AG04449 (cell line): Measurements from ENCODE around the gene PLXNA4.

Experiments
- CTCF ChIA-PET: fragments of 350-600 bp; formaldehyde crosslinking; extraction: SDS; loops from one replicate; lab custom pipeline; 2021; ENCODE audit warnings: antibody characterized with exemption; lab: Yijun Ruan, JAX
- POLR2A ChIA-PET: fragments of 400-600, 350-600 bp; formaldehyde crosslinking; extraction: SDS; loops from one replicate; lab custom pipeline; 2020; ENCODE audit warnings: antibody characterized with exemption, inconsistent platforms; lab: Yijun Ruan, JAX
- DNase-seq: peaks from one replicate; pipeline ENCODE4 v3.0.0-alpha.2; 2010; ENCODE audit warnings: low read depth, low spot score
- H3K4me3 ChIP-seq: 2 replicates; pipeline ENCODE4 v1.5.1; 2011; ENCODE audit warnings: low read depth, mild to moderate bottlenecking, control low read depth, low read length
- CTCF ChIP-seq: IDR thresholded peaks from one replicate; pipeline ENCODE4 v1.5.1; 2011; ENCODE audit warnings: mild to moderate bottlenecking, moderate library complexity, low read length, control low read depth, inconsistent platforms; ENCODE audit not compliant: insufficient read depth; ENCODE audit errors: missing control alignments

PLXNA4 gene

GRCh38 chr7:132203021-132203420, 373.2 kb downstream of the PLXNA4 start:
- TF ChIP-seq CTCF = no peak
- ChIA-PET CTCF (interaction anchor here (0.7 to 1.9 kb wide), 2 partner anchors 10 to 258 kb away, joined by 3 to 4 read pairs; no protein-coding TSS in a partner anchor), POLR2A (no interaction called here)
- DNase-seq = no peak
- no peak overlapping the region for H3K4me3 ChIP-seq

GRCh38 chr7:132202541-132202940, 373.7 kb downstream of the PLXNA4 start:
- DNase-seq = no peak
- POLR2A ChIA-PET = no interaction called here
- no peak for TF ChIP-seq CTCF
- CTCF ChIA-PET = interaction anchor here (1.9 kb wide), 1 partner anchor 257 kb away, joined by 4 read pairs; no protein-coding TSS in a partner anchor
- H3K4me3 ChIP-seq = no peak overlapping the region

GRCh38 chr7:132200141-132200540, 376.1 kb downstream of the PLXNA4 start:
- ChIA-PET CTCF (no interaction called here), POLR2A (no interaction called here)
- H3K4me3 ChIP-seq = no peak overlapping the region
- TF ChIP-seq CTCF = no peak
- DNase-seq = no peak

- POLR2A ChIA-PET = no interaction called here
- DNase-seq = no peak
- no peak overlapping the region for H3K4me3 ChIP-seq
- CTCF ChIA-PET = no interaction called here
- no peak for TF ChIP-seq CTCF
Measured at GRCh38 chr7:132199626-132200025, 376.6 kb downstream of the PLXNA4 start.

GRCh38 chr7:132197772-132198171, 378.5 kb downstream of the PLXNA4 start:
- ChIA-PET CTCF (no interaction called here), POLR2A (no interaction called here)
- no peak for DNase-seq
- no peak for TF ChIP-seq CTCF
- no peak overlapping the region for H3K4me3 ChIP-seq

GRCh38 chr7:132193898-132194297, 382.4 kb downstream of the PLXNA4 start:
- no peak for TF ChIP-seq CTCF
- ChIA-PET POLR2A (no interaction called here), CTCF (no interaction called here)
- no peak overlapping the region for H3K4me3 ChIP-seq
- DNase-seq = no peak
